Measurements from ENCODE around the gene FOXK1.
"Not testable (repeated sequence)": the region's sequence is repeated elsewhere in the genome, so short reads cannot be mapped to it uniquely, and the experiment has no call there.

Gene FOXK1

GRCh38 chr7:4681886-4682620 lies at the start of gene FOXK1:
Gene FOXK1, plus strand, starts transcription at chr7:4682295. Its CDS starts 14 bp downstream, at chr7:4682309.
- peak; percentile 87 for DNase-seq

GRCh38 chr7:4633012-4633411 lies 49.1 kb upstream of the FOXK1 start:
- DNase-seq, result no peak

- DNase-seq, result no peak
Measured at GRCh38 chr7:4634166-4634565, 47.9 kb upstream of the FOXK1 start.

- DNase-seq, result no peak
Measured at GRCh38 chr7:4638781-4639575, 43.1 kb upstream of the FOXK1 start.

GRCh38 chr7:4641091-4641666 lies 40.9 kb upstream of the FOXK1 start:
- DNase-seq, result no peak

GRCh38 chr7:4641667-4642467 lies 40.2 kb upstream of the FOXK1 start:
- peak; percentile 96 for DNase-seq

GRCh38 chr7:4642468-4643203 lies 39.5 kb upstream of the FOXK1 start:
- DNase-seq, result no peak

GRCh38 chr7:4643204-4643471 lies 39.0 kb upstream of the FOXK1 start:
- DNase-seq, result not testable (repeated sequence)

- no peak for DNase-seq
Measured at GRCh38 chr7:4645246-4645645, 36.8 kb upstream of the FOXK1 start.

GRCh38 chr7:4648111-4648510 lies 34.0 kb upstream of the FOXK1 start:
- no peak for DNase-seq

GRCh38 chr7:4650433-4651047 lies 31.6 kb upstream of the FOXK1 start:
- DNase-seq, result no peak

- no peak for DNase-seq
Measured at GRCh38 chr7:4653771-4654170, 28.3 kb upstream of the FOXK1 start.

GRCh38 chr7:4655311-4655710 lies 26.8 kb upstream of the FOXK1 start:
- no peak for DNase-seq

GRCh38 chr7:4655896-4656295 lies 26.2 kb upstream of the FOXK1 start:
- no peak for DNase-seq

- DNase-seq, result no peak
Measured at GRCh38 chr7:4657640-4658417, 24.3 kb upstream of the FOXK1 start.

- DNase-seq, result no peak
Measured at GRCh38 chr7:4659551-4660286, 22.4 kb upstream of the FOXK1 start.

- no peak for DNase-seq
Measured at GRCh38 chr7:4661871-4662270, 20.2 kb upstream of the FOXK1 start.

GRCh38 chr7:4663239-4664018 lies 18.7 kb upstream of the FOXK1 start:
- no peak for DNase-seq

- DNase-seq, result no peak
Measured at GRCh38 chr7:4665661-4666060, 16.4 kb upstream of the FOXK1 start.
